Measurements from ENCODE around the gene ZNF419.

ZNF419 gene

GRCh38 chr19:57537953-57538547, 50.5 kb downstream of the ZNF419 start:
- DNase-seq = no peak

All from hippocampal formation (tissue), 2 donors.